ENCODE results near the gene ZC3H7B. TPM values are rescaled to one million over a fixed set of nuclear protein-coding genes. Genes with fewer than 3 reads are reported as not detected.
"Not testable (repeated sequence)": the region's sequence is repeated elsewhere in the genome, so short reads cannot be mapped to it uniquely, and the experiment has no call there.

The ZC3H7B gene
- total RNA-seq, 1 experiment from 2014 or later, result 42.0 TPM

- no peak overlapping the region; the same call in 1 of the 2 replicates for H3K27ac ChIP-seq (ENCODE audit: low read depth, low read length)
- H4K20me1 ChIP-seq (ENCODE audit: insufficient read depth), result no peaks in the 10 kb centered on the region
- RAD21 ChIA-PET (ENCODE audit: low non-redundant PET in 1 of 2, low total read pairs in 2 of 2, uncharacterized antibody in 2 of 2, unreplicated experiment in 2 of 2), result no interaction called here
- peaks cover 68 to 72% of the 10 kb centered on the region in 2 experiments for H3K36me3 ChIP-seq (ENCODE audit: control insufficient read depth in 1 of 2, insufficient read depth in 2 of 2, low read length in 2 of 2)
- no peak overlapping the region for H3K4me2 ChIP-seq (ENCODE audit: low read length)
- POLR2A ChIA-PET, result interaction anchor here (0.5 to 0.6 kb wide), 2 partner anchors 10 to 148 kb away, joined by 3 to 4 read pairs; no protein-coding TSS in a partner anchor
- H3K9me2 ChIP-seq (ENCODE audit: insufficient read depth), result no peaks in the 10 kb centered on the region
- no peak overlapping the region for H2AFZ ChIP-seq (ENCODE audit: low read depth, low read length, poor library complexity, severe bottlenecking)
- no TSS peak for BruUV-seq (replicated peaks)
- no peak for ATAC-seq
- CTCF ChIA-PET, result no interaction called here
- TF ChIP-seq, protein P1, sequence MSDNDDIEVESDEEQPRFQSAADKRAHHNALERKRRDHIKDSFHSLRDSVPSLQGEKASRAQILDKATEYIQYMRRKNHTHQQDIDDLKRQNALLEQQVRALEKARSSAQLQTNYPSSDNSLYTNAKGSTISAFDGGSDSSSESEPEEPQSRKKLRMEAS (IDR thresholded peaks at IDR 0.05), result no peak
- TF ChIP-seq ZFX (IDR thresholded peaks at IDR 0.05), result no peak
- no peak for TF ChIP-seq YY1 (IDR thresholded peaks at IDR 0.05; ENCODE audit: extremely low read depth, insufficient replicate concordance, low read depth, low read length)
- TF ChIP-seq SRF (IDR thresholded peaks at IDR 0.05; ENCODE audit: low read depth), result no peak
- TF ChIP-seq EZH2phosphoT487 (IDR thresholded peaks at IDR 0.05; ENCODE audit: borderline replicate concordance), result no peak
- no peak for TF ChIP-seq EGR1 (IDR thresholded peaks at IDR 0.05; ENCODE audit: low read depth)
- TF ChIP-seq EZH2 (IDR thresholded peaks at IDR 0.05), result no peak
- no peak for TF ChIP-seq ZNF274 (IDR thresholded peaks at IDR 0.05; ENCODE audit: low read depth, low read length)
- no peak for TF ChIP-seq FOSL1 (IDR thresholded peaks at IDR 0.05; ENCODE audit: low read depth)
- no peak for TF ChIP-seq TCF7L2 (IDR thresholded peaks at IDR 0.05; ENCODE audit: borderline replicate concordance, extremely low read depth, insufficient read depth, insufficient read length)
- TF ChIP-seq SP1 (IDR thresholded peaks at IDR 0.05; ENCODE audit: low read depth), result no peak
- TF ChIP-seq, protein P2, sequence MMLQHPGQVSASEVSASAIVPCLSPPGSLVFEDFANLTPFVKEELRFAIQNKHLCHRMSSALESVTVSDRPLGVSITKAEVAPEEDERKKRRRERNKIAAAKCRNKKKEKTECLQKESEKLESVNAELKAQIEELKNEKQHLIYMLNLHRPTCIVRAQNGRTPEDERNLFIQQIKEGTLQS (IDR thresholded peaks at IDR 0.05), result no peak
- no peak for TF ChIP-seq ZBTB33 (IDR thresholded peaks at IDR 0.05; ENCODE audit: extremely low read depth, insufficient replicate concordance, low read length)
- TF ChIP-seq ELF1 (IDR thresholded peaks at IDR 0.05; ENCODE audit: borderline replicate concordance, low read depth), result no peak
- no peak for TF ChIP-seq JUND (IDR thresholded peaks at IDR 0.05)
- H3K9me3 ChIP-seq (ENCODE audit: control insufficient read depth in 1 of 2, insufficient read depth in 1 of 2, low read depth in 1 of 2, low read length in 2 of 2), result no peaks in the 10 kb centered on the region
- intact Hi-C loops (cut with micrococcal nuclease), result no loop called here
- no peak for DNase-seq (ENCODE audit: low read depth, low spot score)
- no peak overlapping the region for H3K9ac ChIP-seq (ENCODE audit: low read length)
- H3K4me1 ChIP-seq (ENCODE audit: control insufficient read depth in 1 of 2, insufficient read depth in 2 of 2, low read length in 2 of 2), result no peaks in the 10 kb centered on the region
- no peak overlapping the region for H3K4me3 ChIP-seq (replicated peaks in 1 of 2; ENCODE audit: low read depth in 1 of 2, low read length in 2 of 2)
- H3K79me2 ChIP-seq (ENCODE audit: insufficient read depth, low read length), result peaks cover 39% of the 10 kb centered on the region; the same call in 1 of the 2 replicates
- H3K27me3 ChIP-seq (ENCODE audit: insufficient read depth, low read length), result no peaks in the 10 kb centered on the region
Observed at GRCh38 chr22:41257696-41258095, 43.6 kb upstream of the ZC3H7B start.

GRCh38 chr22:41259756-41260155, 41.6 kb upstream of the ZC3H7B start:
- BruUV-seq (replicated peaks); H3K27ac ChIP-seq (ENCODE audit: low read depth, low read length); DNase-seq (ENCODE audit: low read depth, low spot score); POLR2A ChIA-PET; H3K27me3 ChIP-seq (ENCODE audit: insufficient read depth, low read length); ATAC-seq; H2AFZ ChIP-seq (ENCODE audit: low read depth, low read length, poor library complexity, severe bottlenecking); CTCF ChIA-PET; H3K9ac ChIP-seq (ENCODE audit: low read length); H3K9me2 ChIP-seq (ENCODE audit: insufficient read depth); H3K4me2 ChIP-seq (ENCODE audit: low read length); H3K9me3 ChIP-seq (ENCODE audit: control insufficient read depth in 1 of 2, insufficient read depth in 1 of 2, low read depth in 1 of 2, low read length in 2 of 2); RAD21 ChIA-PET (ENCODE audit: low non-redundant PET in 1 of 2, low total read pairs in 2 of 2, uncharacterized antibody in 2 of 2, unreplicated experiment in 2 of 2); H3K4me1 ChIP-seq (ENCODE audit: control insufficient read depth in 1 of 2, insufficient read depth in 2 of 2, low read length in 2 of 2); H4K20me1 ChIP-seq (ENCODE audit: insufficient read depth); H3K4me3 ChIP-seq (replicated peaks in 1 of 2; ENCODE audit: low read depth in 1 of 2, low read length in 2 of 2); intact Hi-C loops (cut with micrococcal nuclease): not testable (repeated sequence)
- Histone ChIP-seq H3K79me2 (ENCODE audit: insufficient read depth, low read length) (peaks cover 50% of the 10 kb centered on the region; the same call in 1 of the 2 replicates), H3K36me3 (ENCODE audit: control insufficient read depth in 1 of 2, insufficient read depth in 2 of 2, low read length in 2 of 2) (peaks cover 72 to 73% of the 10 kb centered on the region in 2 experiments)

Data from HCT116 (cell line).